WTC11 (cell line): Measurements from ENCODE around the gene PDE4B. TPM values are rescaled to one million over a fixed set of nuclear protein-coding genes. Genes with fewer than 3 reads are reported as not detected.

Source experiments
- ATAC-seq: fragments of 200-7000 bp; cut with Tn5 transposase; 2 replicates; pipeline ENCODE4 v1.10.0; 2021; ENCODE audit warnings: mild to moderate bottlenecking, moderate library complexity
- CTCF ChIA-PET: fragments of 300-600 bp; sonication (Branson Sonifier 250); formaldehyde crosslinking; loops from one replicate; lab custom pipeline; 2021; ENCODE audit warnings: antibody characterized with exemption; lab: Charles Lee
- POLR2A ChIA-PET: fragments of 350-600 bp; sonication (Branson Sonifier 250); formaldehyde crosslinking; loops from one replicate; lab custom pipeline; 2021; ENCODE audit warnings: antibody characterized with exemption; lab: Charles Lee
- DNase-seq: peaks from one replicate; pipeline ENCODE4 v3.0.0; 2021; ENCODE audit warnings: low spot score
- H3K27ac Mint-ChIP-seq: 2 replicates; pipeline ENCODE4 v1.8.0; 2021; ENCODE audit warnings: mixed read lengths
- H3K27me3 Mint-ChIP-seq: 2 replicates; pipeline ENCODE4 v1.8.0; 2021; ENCODE audit warnings: low read depth, mild to moderate bottlenecking, moderate library complexity, mixed read lengths
- H3K36me3 Mint-ChIP-seq: 2 replicates; pipeline ENCODE4 v1.8.0; 2021; ENCODE audit warnings: mixed read lengths
- H3K4me1 Mint-ChIP-seq: 2 replicates; pipeline ENCODE4 v1.8.0; 2022; ENCODE audit warnings: mixed read lengths
- H3K4me3 Mint-ChIP-seq: 2 replicates; pipeline ENCODE4 v1.8.0; 2021; ENCODE audit warnings: mild to moderate bottlenecking, moderate library complexity, mixed read lengths
- H3K9me3 Mint-ChIP-seq: 2 replicates; pipeline ENCODE4 v1.8.0; 2021; ENCODE audit warnings: mixed read lengths
- AFF4 ChIP-seq: sonication (generic); formaldehyde crosslinking; IDR thresholded peaks from 2 replicates; pipeline ENCODE4 v1.8.1; 2023; ENCODE audit warnings: mild to moderate bottlenecking, missing genetic modification reagents, borderline replicate concordance
- ATF3 ChIP-seq: sonication (generic); formaldehyde crosslinking; conservative IDR thresholded peaks from 2 replicates; pipeline ENCODE4 v1.8.1; 2022; ENCODE audit warnings: mild to moderate bottlenecking, missing genetic modification reagents
- CBFB ChIP-seq: sonication (generic); formaldehyde crosslinking; IDR thresholded peaks from 2 replicates; pipeline ENCODE4 v1.8.1; 2022; ENCODE audit warnings: mild to moderate bottlenecking, low read depth, missing genetic modification reagents
- CTCF ChIP-seq: fragments of 200-600 bp; IDR thresholded peaks from 2 replicates; pipeline ENCODE4 v1.8.0; 2022; ENCODE audit warnings: antibody characterized with exemption
- ERG ChIP-seq: fragments of 250-450 bp; sonication (Bioruptor Pico); IDR thresholded peaks from 2 replicates; pipeline ENCODE4 v1.8.0; 2021; ENCODE audit warnings: mild to moderate bottlenecking
- FOXJ3 ChIP-seq: sonication (generic); formaldehyde crosslinking; IDR thresholded peaks from 2 replicates; pipeline ENCODE4 v1.9.0; 2021; ENCODE audit warnings: missing genetic modification reagents, mild to moderate bottlenecking, borderline replicate concordance
- GRHL2 ChIP-seq: fragments of 250-450 bp; sonication (Bioruptor Pico); IDR thresholded peaks from 2 replicates; pipeline ENCODE4 v1.8.0; 2022; ENCODE audit warnings: mild to moderate bottlenecking, moderate library complexity; ENCODE audit not compliant: insufficient replicate concordance, severe bottlenecking
- HMGA2 ChIP-seq: fragments of 250-450 bp; sonication (Bioruptor Pico); IDR thresholded peaks from 2 replicates; pipeline ENCODE4 v1.4.0; 2021; ENCODE audit warnings: mild to moderate bottlenecking, moderate library complexity
- IRF1 ChIP-seq: sonication (generic); formaldehyde crosslinking; IDR thresholded peaks from 2 replicates; pipeline ENCODE4 v1.8.0; 2023; ENCODE audit warnings: missing genetic modification reagents
- NFATC4 ChIP-seq: fragments of 250-450 bp; sonication (Bioruptor Pico); IDR thresholded peaks from 2 replicates; pipeline ENCODE4 v1.9.0; 2021; ENCODE audit warnings: mild to moderate bottlenecking
- NFE2L1 ChIP-seq: sonication (generic); formaldehyde crosslinking; IDR thresholded peaks from 2 replicates; pipeline ENCODE4 v1.8.1; 2023; ENCODE audit warnings: missing genetic modification reagents
- NR2C2 ChIP-seq: sonication (generic); formaldehyde crosslinking; IDR thresholded peaks from 2 replicates; pipeline ENCODE4 v1.8.0; 2022; ENCODE audit warnings: mild to moderate bottlenecking, missing genetic modification reagents
- TEAD1 ChIP-seq: sonication (generic); formaldehyde crosslinking; IDR thresholded peaks from 2 replicates; pipeline ENCODE4 v1.8.0; 2022; ENCODE audit warnings: mild to moderate bottlenecking, missing genetic modification reagents
- USF2 ChIP-seq: sonication (generic); formaldehyde crosslinking; IDR thresholded peaks from 2 replicates; pipeline ENCODE4 v1.8.1; 2023; ENCODE audit warnings: mild to moderate bottlenecking, missing genetic modification reagents, moderate library complexity
- ZNF219 ChIP-seq: sonication (generic); formaldehyde crosslinking; IDR thresholded peaks from 2 replicates; pipeline ENCODE4 v1.8.0; 2023; ENCODE audit warnings: missing genetic modification reagents, mild to moderate bottlenecking, borderline replicate concordance
- ZNF317 ChIP-seq: sonication (generic); formaldehyde crosslinking; IDR thresholded peaks from 2 replicates; pipeline ENCODE4 v1.8.1; 2023; ENCODE audit warnings: low read depth, mild to moderate bottlenecking, moderate library complexity, missing genetic modification reagents, borderline replicate concordance
- ZNF416 ChIP-seq: fragments of 250-450 bp; sonication (Bioruptor Pico); IDR thresholded peaks from 2 replicates; pipeline ENCODE4 v1.9.0; 2021; ENCODE audit warnings: mild to moderate bottlenecking, inconsistent platforms
- ZSCAN18 ChIP-seq: fragments of 250-450 bp; sonication (Bioruptor Pico); IDR thresholded peaks from 2 replicates; pipeline ENCODE4 v2.1.2; 2022; ENCODE audit warnings: mild to moderate bottlenecking, moderate library complexity
- total RNA-seq: library from RNA; stranded (reverse); gene quantifications from 3 replicates; pipeline ENCODE4 v1.2.3, GENCODE V29; 2021

Gene PDE4B
- total RNA-seq, 1 experiment from 2014 or later, result 8.0 TPM

GRCh38 chr1:65995928-65996327 lies 203.2 kb downstream of the PDE4B start:
- no peaks in the 10 kb centered on the region for H3K4me1 Mint-ChIP-seq
- H3K27me3 Mint-ChIP-seq, result peaks cover 31% of the 10 kb centered on the region
- DNase-seq (no peak), ATAC-seq (no peak)
- TF ChIP-seq FOXJ3 (no peak), IRF1 (CRISPR knock-in tag) (no peak), NFE2L1 (CRISPR knock-in tag) (no peak)
- ChIA-PET CTCF (no interaction called here), POLR2A (no interaction called here)
- H3K36me3 Mint-ChIP-seq, result no peaks in the 10 kb centered on the region
- H3K4me3 Mint-ChIP-seq, result no peak overlapping the region
- no peak overlapping the region for H3K27ac Mint-ChIP-seq
- no peaks in the 10 kb centered on the region for H3K9me3 Mint-ChIP-seq

GRCh38 chr1:65997693-65998092 lies 205.0 kb downstream of the PDE4B start:
- Mint-ChIP-seq H3K27me3 (peaks cover 49% of the 10 kb centered on the region), H3K9me3 (no peaks in the 10 kb centered on the region), H3K4me1 (no peaks in the 10 kb centered on the region), H3K36me3 (no peaks in the 10 kb centered on the region), H3K4me3 (no peak overlapping the region)
- ChIA-PET CTCF (no interaction called here), POLR2A (no interaction called here)
- no peak for ATAC-seq
- DNase-seq, result no peak
- TF ChIP-seq ZSCAN18, result no peak
- TF ChIP-seq GRHL2 (CRISPR knock-in tag), result no peak
- no peak for TF ChIP-seq ERG (CRISPR knock-in tag)
- TF ChIP-seq TEAD1 (CRISPR knock-in tag), result no peak
- TF ChIP-seq CBFB, result no peak
- TF ChIP-seq USF2 (CRISPR knock-in tag), result no peak
- TF ChIP-seq ATF3 (CRISPR knock-in tag), result no peak
- TF ChIP-seq IRF1 (CRISPR knock-in tag), result no peak
- no peak for TF ChIP-seq ZNF317 (CRISPR knock-in tag)
- TF ChIP-seq NFATC4 (CRISPR knock-in tag), result no peak
- no peak for TF ChIP-seq NR2C2 (CRISPR knock-in tag)
- no peak for TF ChIP-seq ZNF416
- no peak for TF ChIP-seq AFF4 (CRISPR knock-in tag)
- no peak for TF ChIP-seq HMGA2 (CRISPR knock-in tag)
- no peak for TF ChIP-seq CTCF
- TF ChIP-seq ZNF219, result no peak
- TF ChIP-seq, all 79 proteins: peak for 0
- H3K27ac Mint-ChIP-seq, result no peak overlapping the region
